GM18873 (cell line): ENCODE results near the gene ATP5F1C.
"Not testable (repeated sequence)": the region's sequence is repeated elsewhere in the genome, so short reads cannot be mapped to it uniquely, and the experiment has no call there.

Experiments
- ATAC-seq: cut with Tn5 transposase; IDR thresholded peaks from one replicate; pipeline ENCODE4 v1.9.1; 2021; ENCODE audit warnings: mild to moderate bottlenecking, moderate library complexity, moderate number of reproducible peaks; ENCODE audit not compliant: unreplicated experiment, low FRiP score

ATP5F1C gene

DNA sequence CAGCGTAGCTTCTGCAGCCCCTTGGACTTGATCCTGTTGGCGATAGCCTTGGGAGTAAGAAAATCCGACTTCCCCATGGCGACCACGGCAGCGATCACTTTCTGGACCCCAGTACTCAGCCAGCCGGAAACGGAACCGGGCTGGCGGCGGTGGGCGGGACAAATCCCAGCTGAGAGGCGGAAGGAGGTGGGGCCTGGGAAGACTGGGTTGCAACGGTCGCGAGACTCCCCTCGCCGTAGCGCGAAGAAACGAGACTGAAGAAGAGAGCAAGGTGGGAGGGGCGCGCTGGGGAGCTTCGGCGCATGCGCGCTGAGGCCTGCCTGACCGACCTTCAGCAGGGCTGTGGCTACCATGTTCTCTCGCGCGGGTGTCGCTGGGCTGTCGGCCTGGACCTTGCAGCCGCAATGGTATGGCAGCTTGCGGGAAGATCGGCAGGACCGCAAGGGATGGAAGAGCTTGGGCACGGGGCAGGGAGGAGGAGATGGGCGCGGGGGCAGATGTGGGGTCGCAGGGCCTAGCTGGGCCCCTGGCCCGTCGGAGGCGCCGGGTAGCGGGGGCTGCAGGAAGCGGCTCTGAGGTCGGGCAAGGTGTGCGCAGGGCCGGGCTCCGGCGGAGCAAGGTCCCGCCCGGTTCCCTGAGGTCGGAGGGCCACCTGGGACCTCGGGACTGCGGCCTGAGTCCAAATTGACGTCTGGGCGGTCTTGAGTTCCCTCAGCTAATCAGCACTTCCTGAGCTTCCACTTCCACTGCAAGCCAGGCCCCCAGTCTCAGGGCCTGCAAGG lies at the start of gene ATP5F1C, which contains the start of gene KIN:
Gene ATP5F1C, plus strand, starts transcription at position 321 of the 782 bp plus-strand sequence. Its CDS starts 31 bp downstream, at position 352.
Gene KIN, minus strand, starts transcription at position 137 of the 782 bp plus-strand sequence. Its CDS starts 60 bp downstream, at position 77.
- peak; percentile 93 for ATAC-seq

- ATAC-seq = no peak
These were observed 49.2 kb upstream of the ATP5F1C start for GRCh38 chr10:7738536-7739407.

- no peak for ATAC-seq
These were observed 43.7 kb upstream of the ATP5F1C start for GRCh38 chr10:7744307-7744706.

DNA sequence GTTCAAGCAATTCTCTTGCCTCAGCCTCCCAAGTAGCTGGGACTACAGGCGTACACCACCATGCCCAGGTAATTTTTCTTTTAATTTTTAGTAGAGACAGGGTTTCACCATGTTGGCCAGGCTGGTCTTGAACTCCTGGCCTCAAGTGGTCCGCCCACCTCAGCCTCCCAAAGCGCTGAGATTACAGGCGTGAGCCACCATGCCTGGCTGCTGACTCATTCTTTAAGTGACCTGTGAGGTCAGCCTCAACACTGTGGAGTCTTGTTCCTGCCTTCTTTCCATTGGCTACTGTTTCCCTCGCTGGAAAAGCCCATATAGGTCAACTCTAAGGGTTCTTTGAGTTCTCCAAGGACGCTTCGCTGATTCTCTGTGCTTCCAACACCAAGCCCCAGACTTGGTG lies 39.3 kb upstream of the ATP5F1C start:
- ATAC-seq = not testable (repeated sequence)

- ATAC-seq = no peak
These were observed 37.8 kb upstream of the ATP5F1C start for GRCh38 chr10:7750222-7750621.

GRCh38 chr10:7752251-7752650 lies 35.7 kb upstream of the ATP5F1C start:
- ATAC-seq = no peak

GRCh38 chr10:7755103-7755502 lies 32.9 kb upstream of the ATP5F1C start:
- no peak for ATAC-seq

- no peak for ATAC-seq
These were observed 31.5 kb upstream of the ATP5F1C start for GRCh38 chr10:7756360-7756992.

GRCh38 chr10:7763929-7764328 lies 24.0 kb upstream of the ATP5F1C start:
- no peak for ATAC-seq

- no peak for ATAC-seq
These were observed 21.7 kb upstream of the ATP5F1C start for GRCh38 chr10:7766241-7766640.

- no peak for ATAC-seq
These were observed 20.8 kb upstream of the ATP5F1C start for GRCh38 chr10:7767209-7767608.

DNA sequence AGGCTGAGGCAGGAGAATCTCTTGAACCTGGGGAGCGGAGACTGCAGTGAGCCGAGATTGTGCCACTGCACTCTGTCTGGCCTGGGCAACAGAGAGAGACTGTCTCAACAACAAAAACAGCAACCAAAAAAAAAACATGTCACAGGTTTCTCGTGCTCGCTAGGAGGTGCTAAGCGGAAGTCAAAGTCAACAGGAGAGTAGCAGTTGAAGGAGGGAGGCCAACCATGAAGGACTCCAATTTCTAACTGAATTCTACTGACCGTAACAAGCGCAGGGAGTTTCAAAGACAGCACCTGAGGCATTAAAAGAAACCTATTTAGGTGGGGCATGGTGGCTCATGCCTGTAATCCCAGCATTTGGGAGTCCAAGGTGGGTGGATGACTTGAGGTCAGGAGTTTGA lies 19.6 kb upstream of the ATP5F1C start:
- no peak for ATAC-seq

GRCh38 chr10:7773845-7774801 lies 13.9 kb upstream of the ATP5F1C start:
- no peak for ATAC-seq

- no peak for ATAC-seq
These were observed 11.2 kb upstream of the ATP5F1C start for GRCh38 chr10:7776777-7777176.

GRCh38 chr10:7782194-7782593 lies 5.8 kb upstream of the ATP5F1C start:
- ATAC-seq = not testable (repeated sequence)

GRCh38 chr10:7786430-7786829 lies 1.5 kb upstream of the ATP5F1C start:
- no peak for ATAC-seq

DNA sequence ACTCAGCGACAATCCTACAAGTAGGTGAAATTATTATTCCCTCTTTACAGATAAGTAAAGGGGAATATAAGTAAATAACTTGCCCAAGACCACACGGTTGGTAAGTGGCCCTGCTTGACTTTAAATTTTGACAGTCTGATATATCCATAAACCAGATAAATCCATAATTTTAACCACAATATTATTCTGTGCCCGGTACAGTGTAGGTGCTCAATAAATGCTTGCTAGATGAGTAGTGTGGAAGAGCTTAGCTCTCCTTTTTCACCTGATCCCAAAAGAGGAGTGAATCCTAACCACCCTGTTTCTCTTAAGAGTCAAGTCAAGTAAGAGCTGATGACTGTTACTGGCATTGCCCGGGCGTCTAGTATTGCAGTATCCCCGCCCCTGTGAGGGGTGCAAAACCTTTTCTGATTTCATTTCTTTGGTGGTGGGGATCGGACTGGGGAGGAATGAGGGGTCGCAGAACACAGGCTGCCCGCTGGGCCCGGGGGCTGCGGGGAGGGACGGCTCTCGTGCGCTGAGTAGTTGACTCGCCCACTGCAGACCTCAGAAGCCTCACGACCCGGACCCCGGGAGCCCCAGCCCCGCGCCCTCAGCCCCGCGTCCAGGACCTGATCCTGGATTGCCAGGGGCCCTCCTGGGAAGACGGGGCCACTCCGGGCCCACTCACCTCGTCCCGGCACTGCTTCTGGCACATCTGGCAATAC lies 674 bp upstream of the ATP5F1C start:
- peak; percentile 4 for ATAC-seq

DNA sequence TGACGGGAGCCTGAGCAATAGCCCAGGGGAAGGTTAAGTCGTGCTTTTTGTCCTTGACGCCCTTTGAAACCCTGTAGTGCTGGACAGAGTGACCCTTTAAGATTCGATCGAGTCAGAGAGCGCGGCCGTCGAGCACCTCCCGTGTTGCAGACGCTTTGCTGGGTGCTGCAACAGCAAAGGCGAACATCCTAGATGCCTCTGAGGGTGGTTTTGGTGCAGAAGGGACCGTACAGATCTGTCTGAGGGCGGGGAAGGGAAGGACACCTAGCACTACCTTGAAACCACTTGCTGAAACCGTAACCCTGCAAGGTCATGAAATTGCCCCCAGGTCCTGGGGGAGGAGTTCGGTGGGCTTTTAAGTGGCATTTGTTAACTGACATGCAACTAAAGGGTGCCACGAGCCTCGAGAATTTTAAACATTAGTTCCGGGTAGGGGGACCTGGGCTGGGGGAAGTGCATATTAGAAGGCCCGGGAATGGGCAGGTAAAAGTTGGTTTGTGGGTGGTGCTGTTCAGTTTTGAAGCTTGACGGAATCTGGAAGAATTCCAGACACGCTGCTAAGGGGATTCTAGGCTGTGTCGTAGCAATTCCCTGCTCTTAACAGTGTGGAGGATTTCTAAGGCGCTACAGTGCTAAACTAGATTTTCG lies 786 bp downstream of the ATP5F1C start:
- peak; percentile 11 for ATAC-seq

DNA sequence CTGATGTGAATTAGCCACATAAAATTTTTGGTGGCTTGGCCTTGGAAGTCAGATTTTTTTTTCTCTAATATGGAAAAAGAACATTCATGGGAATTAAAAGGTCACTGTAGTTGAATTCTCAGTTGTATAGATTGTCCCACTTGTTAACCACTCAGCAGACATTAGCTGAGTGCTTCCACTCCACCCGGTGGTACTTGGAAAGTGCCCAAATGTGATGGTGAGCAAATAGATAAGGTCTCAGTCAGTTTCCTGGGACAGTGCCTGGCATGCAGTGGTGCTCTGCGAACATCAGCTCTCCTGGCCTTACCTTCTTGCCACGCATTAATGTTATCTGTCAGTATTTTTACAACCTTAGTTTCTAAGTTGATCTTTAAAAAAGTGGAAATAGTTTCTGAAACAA lies 1.4 kb downstream of the ATP5F1C start:
- ATAC-seq = no peak
